HCT116 (cell line): ENCODE results near the gene ADAM8.

Experiments used
- ZNF274 ChIP-seq: fragments of 200-500 bp; sonication (Bioruptor generic); IDR thresholded peaks from 2 replicates; pipeline ENCODE4 v1.6.1; 2014; ENCODE audit warnings: mild to moderate bottlenecking, low read depth, low read length, inconsistent platforms
- TF ChIP-seq, protein P1 (sequence below), 3 experiments: fragments of 200-600 bp in 1 of 3; sonication (generic) in 1 of 3; IDR thresholded peaks in 2 of 3; conservative IDR thresholded peaks in 1 of 3; 2 replicates each; pipeline ENCODE4 v1.5.1; 2012 to 2017; ENCODE audit warnings: low read depth in 2 of 3, low read length in 2 of 3, antibody characterized with exemption in 1 of 3, borderline replicate concordance in 1 of 3, control low read depth in 1 of 3, mild to moderate bottlenecking in 1 of 3, mixed read lengths in 1 of 3, mixed run types in 1 of 3, moderate library complexity in 1 of 3; ENCODE audit not compliant: insufficient read depth in 1 of 3

DNA sequence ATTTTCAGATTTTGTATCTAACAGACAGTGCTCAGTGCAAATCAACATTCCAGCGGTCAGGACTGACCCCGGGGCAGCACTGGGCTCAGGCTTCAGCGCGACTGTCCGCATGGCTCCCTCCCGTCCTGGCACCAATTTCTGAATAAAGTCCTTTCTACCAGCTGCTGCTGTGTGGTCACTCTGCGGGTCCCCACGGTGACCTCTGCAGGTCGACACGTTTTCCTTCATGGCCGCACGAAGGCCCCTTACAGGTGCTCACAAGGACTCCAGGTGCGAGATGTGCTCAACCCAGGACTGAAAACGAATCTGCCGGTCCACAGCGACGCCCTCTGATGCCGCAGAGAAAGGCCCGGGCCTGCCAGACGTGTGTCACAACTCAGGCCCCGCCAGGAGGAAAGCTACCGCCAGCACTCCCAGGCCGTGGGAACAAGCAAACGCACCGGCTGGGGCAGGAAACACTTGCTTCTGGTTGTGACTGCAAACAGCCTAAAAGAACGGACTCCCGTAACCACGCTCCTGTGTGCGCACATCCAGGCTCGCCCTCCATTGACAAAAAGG is 50.3 kb downstream of the ADAM8 start:
- no peak for TF ChIP-seq ZNF274
- TF ChIP-seq, protein P1, sequence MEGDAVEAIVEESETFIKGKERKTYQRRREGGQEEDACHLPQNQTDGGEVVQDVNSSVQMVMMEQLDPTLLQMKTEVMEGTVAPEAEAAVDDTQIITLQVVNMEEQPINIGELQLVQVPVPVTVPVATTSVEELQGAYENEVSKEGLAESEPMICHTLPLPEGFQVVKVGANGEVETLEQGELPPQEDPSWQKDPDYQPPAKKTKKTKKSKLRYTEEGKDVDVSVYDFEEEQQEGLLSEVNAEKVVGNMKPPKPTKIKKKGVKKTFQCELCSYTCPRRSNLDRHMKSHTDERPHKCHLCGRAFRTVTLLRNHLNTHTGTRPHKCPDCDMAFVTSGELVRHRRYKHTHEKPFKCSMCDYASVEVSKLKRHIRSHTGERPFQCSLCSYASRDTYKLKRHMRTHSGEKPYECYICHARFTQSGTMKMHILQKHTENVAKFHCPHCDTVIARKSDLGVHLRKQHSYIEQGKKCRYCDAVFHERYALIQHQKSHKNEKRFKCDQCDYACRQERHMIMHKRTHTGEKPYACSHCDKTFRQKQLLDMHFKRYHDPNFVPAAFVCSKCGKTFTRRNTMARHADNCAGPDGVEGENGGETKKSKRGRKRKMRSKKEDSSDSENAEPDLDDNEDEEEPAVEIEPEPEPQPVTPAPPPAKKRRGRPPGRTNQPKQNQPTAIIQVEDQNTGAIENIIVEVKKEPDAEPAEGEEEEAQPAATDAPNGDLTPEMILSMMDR (IDR thresholded peaks at IDR 0.05 in 2 of 3, conservative IDR thresholded peaks at IDR 0.05 in 1 of 3; ENCODE audit: borderline replicate concordance in 1 of 3, insufficient read depth in 1 of 3, low read depth in 2 of 3, low read length in 2 of 3) = no peak
